ENCODE data around the gene AURKAIP1. TPM values are rescaled to one million over a fixed set of nuclear protein-coding genes. Genes with fewer than 3 reads are reported as not detected.
"Not testable (repeated sequence)": the region's sequence is repeated elsewhere in the genome, so short reads cannot be mapped to it uniquely, and the experiment has no call there.

The AURKAIP1 gene
- total RNA-seq, 2 donors from 2014 or later, result 106 to 216 TPM

DNA sequence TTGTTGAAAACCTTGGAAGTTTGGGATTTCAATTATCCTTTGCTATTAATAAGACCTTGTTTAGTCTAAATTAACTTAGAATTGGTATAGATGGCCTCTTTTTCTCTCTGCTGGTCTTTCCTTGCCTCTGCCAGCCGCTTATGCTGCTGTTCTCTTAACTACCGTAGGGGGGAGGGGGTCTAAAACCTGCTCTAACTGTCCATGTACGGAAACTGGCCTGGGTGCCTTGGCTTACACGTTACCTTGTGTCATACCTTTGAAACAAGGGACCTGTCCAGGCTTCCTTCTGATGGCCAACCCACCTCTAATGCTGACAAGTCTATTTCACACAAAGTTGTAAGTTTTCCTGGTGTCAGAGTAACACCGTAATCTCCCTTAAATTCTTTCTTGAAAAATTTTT is 42.4 kb upstream of the AURKAIP1 start:
- not testable (repeated sequence) for H3K4me1 Mint-ChIP-seq (ENCODE audit: low read depth in 2 of 2); ATAC-seq; DNase-seq (ENCODE audit: low spot score); H3K9me3 Mint-ChIP-seq; H3K4me3 Mint-ChIP-seq; H3K27me3 Mint-ChIP-seq; H3K27ac Mint-ChIP-seq; H3K36me3 Mint-ChIP-seq

GRCh38 chr1:1415751-1416150 is 40.7 kb upstream of the AURKAIP1 start:
- DNase-seq (ENCODE audit: low spot score) (no peak), ATAC-seq (no peak)
- H3K9me3 Mint-ChIP-seq, result no peaks in the 10 kb centered on the region
- H3K4me1 Mint-ChIP-seq (ENCODE audit: low read depth in 2 of 2), result peaks cover 5% of the 10 kb centered on the region in 2 donors
- H3K4me3 Mint-ChIP-seq, result no peak overlapping the region
- H3K36me3 Mint-ChIP-seq, result peaks cover 4% of the 10 kb centered on the region
- H3K27ac Mint-ChIP-seq, result no peak overlapping the region
- H3K27me3 Mint-ChIP-seq, result peaks cover 3 to 7% of the 10 kb centered on the region in 2 donors

DNA sequence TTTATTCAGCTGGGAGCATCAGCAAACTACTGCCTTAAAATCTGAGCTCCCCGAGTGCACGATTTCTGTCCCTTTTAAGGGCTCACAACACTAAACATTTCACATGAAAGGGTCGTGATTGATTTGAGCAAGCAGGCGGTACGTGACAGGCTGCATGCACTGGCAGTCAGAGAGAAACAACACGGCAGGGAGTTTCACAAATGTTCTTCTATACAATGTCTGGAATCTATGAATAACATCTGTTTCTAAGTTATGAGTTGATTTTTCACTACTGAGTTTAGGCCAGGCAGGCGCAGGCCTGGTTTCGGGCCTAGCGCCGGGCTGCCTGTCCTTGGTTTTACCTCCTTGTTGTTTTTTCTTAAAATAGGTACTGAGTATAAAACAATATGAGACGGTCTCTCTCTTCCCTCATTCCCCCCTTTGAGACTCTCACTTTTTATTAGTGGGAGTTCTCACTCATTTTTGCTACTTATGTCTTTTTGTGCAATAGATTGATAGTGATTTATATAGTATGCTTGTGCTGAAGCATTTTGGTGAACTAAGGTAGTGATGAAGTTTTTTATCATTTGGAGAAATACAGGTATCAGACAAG is 37.4 kb upstream of the AURKAIP1 start:
- not testable (repeated sequence) for H3K27me3 Mint-ChIP-seq; H3K27ac Mint-ChIP-seq; ATAC-seq; H3K9me3 Mint-ChIP-seq; H3K4me3 Mint-ChIP-seq; H3K36me3 Mint-ChIP-seq; H3K4me1 Mint-ChIP-seq (ENCODE audit: low read depth in 2 of 2); DNase-seq (ENCODE audit: low spot score)

DNA sequence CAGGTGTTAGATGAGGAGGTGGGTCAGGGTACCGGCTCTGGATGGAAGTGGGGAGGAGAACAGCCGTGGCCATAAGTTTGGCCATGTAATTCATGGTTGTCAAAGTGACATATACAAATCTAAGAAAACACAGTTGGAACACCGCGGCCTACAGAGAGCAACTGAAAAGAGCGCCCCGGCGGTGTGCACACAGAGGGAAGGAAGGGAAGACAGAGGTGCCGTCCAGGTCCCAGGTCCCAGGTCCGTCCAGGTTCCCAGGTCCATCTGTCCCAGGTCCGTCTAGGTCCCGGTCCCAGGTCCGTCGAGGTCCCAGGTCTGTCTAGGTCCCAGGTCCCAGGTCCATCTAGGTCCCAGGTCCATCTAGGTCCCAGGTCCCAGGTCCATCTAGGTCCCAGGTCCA is 36.6 kb upstream of the AURKAIP1 start:
- H3K9me3 Mint-ChIP-seq, result no peaks in the 10 kb centered on the region
- H3K27ac Mint-ChIP-seq, result peak overlapping the region in 1 of 2 donors; percentile 53
- ATAC-seq (no peak), DNase-seq (ENCODE audit: low spot score) (no peak)
- H3K4me1 Mint-ChIP-seq (ENCODE audit: low read depth in 2 of 2), result peaks cover 0 to 5% of the 10 kb centered on the region in 2 donors
- H3K27me3 Mint-ChIP-seq, result no peaks in the 10 kb centered on the region
- no peak overlapping the region for H3K4me3 Mint-ChIP-seq
- H3K36me3 Mint-ChIP-seq, result peaks cover 4% of the 10 kb centered on the region

GRCh38 chr1:1410238-1410637 is 35.2 kb upstream of the AURKAIP1 start:
- ATAC-seq; DNase-seq (ENCODE audit: low spot score); H3K36me3 Mint-ChIP-seq; H3K4me3 Mint-ChIP-seq; H3K9me3 Mint-ChIP-seq; H3K27ac Mint-ChIP-seq; H3K27me3 Mint-ChIP-seq: not testable (repeated sequence)
- H3K4me1 Mint-ChIP-seq (ENCODE audit: low read depth in 2 of 2), result peaks cover 12 to 15% of the 10 kb centered on the region in 2 donors

GRCh38 chr1:1407636-1408318 is 32.8 kb upstream of the AURKAIP1 start:
- no peaks in the 10 kb centered on the region for H3K9me3 Mint-ChIP-seq
- H3K27ac Mint-ChIP-seq, result peak overlapping the region; percentile 81 to 85
- peaks cover 9% of the 10 kb centered on the region for H3K36me3 Mint-ChIP-seq
- peaks cover 18 to 24% of the 10 kb centered on the region in 2 donors for H3K4me1 Mint-ChIP-seq (ENCODE audit: low read depth in 2 of 2)
- no peaks in the 10 kb centered on the region for H3K27me3 Mint-ChIP-seq
- ATAC-seq (peak; percentile 30 to 32), DNase-seq (ENCODE audit: low spot score) (no peak)
- H3K4me3 Mint-ChIP-seq, result peak overlapping the region; percentile 90

DNA sequence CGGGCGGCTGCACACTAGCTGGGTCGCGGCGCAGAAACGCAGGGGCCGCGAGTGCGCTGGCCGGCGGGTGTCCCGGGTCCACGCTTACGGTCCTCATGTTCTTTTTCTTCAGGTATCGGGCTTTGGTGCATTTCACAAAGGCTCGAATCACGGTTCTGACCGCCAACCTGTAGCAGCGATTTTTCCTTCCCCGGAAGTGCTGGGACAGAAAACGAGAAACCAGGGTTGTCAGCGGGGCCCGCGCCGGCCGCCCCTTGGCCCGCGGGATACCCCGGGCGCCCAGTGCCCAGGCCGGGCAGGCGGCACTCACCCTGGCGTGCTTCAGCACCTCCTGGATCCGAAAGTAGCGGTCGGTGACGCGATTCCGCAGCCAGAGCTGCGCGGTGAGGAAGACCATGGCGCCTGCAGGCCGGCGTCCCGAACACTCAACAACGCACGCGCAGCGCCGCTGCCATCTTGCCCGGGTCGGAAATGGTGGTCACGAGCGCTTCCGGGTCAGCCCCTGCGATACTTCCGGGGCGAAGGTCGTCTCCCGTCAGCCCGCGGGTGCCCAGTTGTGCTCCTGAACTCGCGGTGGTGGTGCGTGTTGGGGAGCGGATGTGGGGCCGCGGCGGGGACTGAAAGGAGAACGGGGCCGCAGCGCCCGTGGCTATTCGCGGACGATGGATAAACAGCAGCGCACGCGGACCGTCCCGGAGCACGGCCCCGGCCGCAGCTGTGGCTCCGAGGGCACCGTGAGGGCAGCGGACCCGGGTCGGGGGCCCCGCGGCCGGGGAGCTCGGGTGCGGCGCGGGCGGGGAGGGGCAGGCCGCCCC is 32.0 kb upstream of the AURKAIP1 start, which contains the start of gene MRPL20:
Gene MRPL20 (minus strand): TSS at position 473 of the 815 bp plus-strand sequence. CDS start 76 bp downstream, at position 397.
- ATAC-seq, result peak; percentile 99
- Mint-ChIP-seq H3K4me1 (ENCODE audit: low read depth in 2 of 2) (peaks cover 21 to 22% of the 10 kb centered on the region in 2 donors), H3K4me3 (peak within 1 kb of the TSS; percentile 90), H3K9me3 (no peaks in the 10 kb centered on the region), H3K27ac (peak within 1 kb of the TSS; percentile 81 to 85), H3K27me3 (no peaks in the 10 kb centered on the region), H3K36me3 (peaks cover 6% of the 10 kb centered on the region)
- DNase-seq (ENCODE audit: low spot score), result peak; percentile 98

GRCh38 chr1:1406101-1406820 is 31.3 kb upstream of the AURKAIP1 start:
- Mint-ChIP-seq H3K4me3 (peak overlapping the region; percentile 90), H3K9me3 (no peaks in the 10 kb centered on the region), H3K4me1 (ENCODE audit: low read depth in 2 of 2) (peaks cover 22 to 23% of the 10 kb centered on the region in 2 donors), H3K36me3 (peaks cover 6% of the 10 kb centered on the region), H3K27ac (peak overlapping the region; percentile 81 to 85), H3K27me3 (no peaks in the 10 kb centered on the region)
- DNase-seq (ENCODE audit: low spot score), result no peak
- ATAC-seq, result no peak

GRCh38 chr1:1403653-1404052 is 28.6 kb upstream of the AURKAIP1 start:
- Mint-ChIP-seq H3K9me3 (no peaks in the 10 kb centered on the region), H3K27ac (peak overlapping the region; percentile 12 to 20), H3K4me1 (ENCODE audit: low read depth in 2 of 2) (peaks cover 32 to 34% of the 10 kb centered on the region in 2 donors), H3K36me3 (peaks cover 6% of the 10 kb centered on the region), H3K4me3 (no peak overlapping the region), H3K27me3 (no peaks in the 10 kb centered on the region)
- DNase-seq (ENCODE audit: low spot score), result no peak
- no peak for ATAC-seq

DNA sequence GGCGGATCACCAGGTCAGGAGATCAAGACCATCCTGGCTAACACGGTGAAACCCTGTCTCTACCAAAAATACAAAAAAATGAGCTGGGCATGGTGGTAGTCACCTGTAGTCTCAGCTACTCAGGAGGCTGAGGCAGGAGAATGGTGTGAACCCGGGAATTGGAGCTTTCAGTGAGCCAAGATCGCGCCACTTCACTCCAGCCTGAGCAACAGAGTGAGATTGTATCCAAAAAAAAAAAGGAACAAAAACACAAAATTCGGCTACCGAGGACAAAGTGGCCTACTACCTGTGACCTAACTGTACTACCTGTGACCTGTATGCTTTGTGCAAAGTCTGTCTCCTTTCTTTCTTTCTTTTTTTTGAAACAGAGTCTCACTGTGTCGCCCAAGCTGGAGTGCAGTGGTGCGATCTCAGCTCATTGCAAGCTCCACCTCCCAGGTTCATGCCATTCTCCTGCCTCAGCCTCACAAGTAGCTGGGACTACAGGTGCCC is 27.9 kb upstream of the AURKAIP1 start:
- H3K4me1 Mint-ChIP-seq (ENCODE audit: low read depth in 2 of 2), result peaks cover 36 to 38% of the 10 kb centered on the region in 2 donors
- peak overlapping the region; percentile 12 to 20 for H3K27ac Mint-ChIP-seq
- H3K4me3 Mint-ChIP-seq; H3K27me3 Mint-ChIP-seq; H3K9me3 Mint-ChIP-seq; ATAC-seq; DNase-seq (ENCODE audit: low spot score): not testable (repeated sequence)
- peaks cover 11% of the 10 kb centered on the region for H3K36me3 Mint-ChIP-seq

DNA sequence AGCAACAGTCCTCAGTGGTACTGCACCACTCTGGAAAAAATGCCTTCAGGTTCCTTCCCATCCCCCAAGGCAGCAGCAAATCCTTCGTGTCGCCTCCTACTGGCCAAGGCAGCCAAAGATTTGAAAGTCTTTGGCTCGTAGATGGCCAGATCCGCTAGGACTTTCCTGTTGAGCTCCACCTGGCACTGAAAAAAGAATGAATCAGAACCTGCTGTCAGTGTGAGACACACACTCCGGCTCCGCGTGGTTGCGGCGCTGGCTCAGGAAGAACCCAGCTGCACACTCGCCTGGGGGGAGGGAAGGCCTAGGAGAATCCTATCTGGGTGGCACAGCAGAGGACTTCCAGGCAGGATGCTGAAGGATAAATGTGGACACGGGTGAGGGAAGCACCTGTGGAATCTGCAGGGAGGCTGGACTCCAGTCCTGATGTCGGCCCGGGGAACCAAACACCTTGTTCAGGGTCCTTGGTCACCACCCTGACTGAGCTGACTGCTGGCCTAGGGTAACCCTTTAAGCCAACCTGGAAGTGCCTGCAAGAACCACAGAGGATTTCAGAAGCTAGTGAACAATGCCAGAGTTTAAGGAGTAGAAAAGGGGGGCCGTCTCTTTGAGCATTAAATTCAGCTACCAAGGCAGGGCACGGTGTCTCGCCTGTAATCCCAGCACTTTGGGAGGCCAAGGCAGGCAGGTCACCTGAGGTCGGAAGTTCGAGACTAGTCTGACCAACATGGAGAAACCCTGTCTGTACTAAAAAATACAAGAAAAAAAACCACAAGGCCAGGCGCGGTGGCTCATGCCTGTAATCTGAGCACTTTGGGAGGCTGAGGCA is 27.3 kb upstream of the AURKAIP1 start:
- ATAC-seq, result no peak
- peaks cover 38 to 41% of the 10 kb centered on the region in 2 donors for H3K4me1 Mint-ChIP-seq (ENCODE audit: low read depth in 2 of 2)
- H3K27ac Mint-ChIP-seq, result peak overlapping the region; percentile 31 to 35
- no peak for DNase-seq (ENCODE audit: low spot score)
- no peaks in the 10 kb centered on the region for H3K9me3 Mint-ChIP-seq
- no peak overlapping the region for H3K4me3 Mint-ChIP-seq
- H3K27me3 Mint-ChIP-seq, result no peaks in the 10 kb centered on the region
- peaks cover 11% of the 10 kb centered on the region for H3K36me3 Mint-ChIP-seq

- ATAC-seq (no peak), DNase-seq (ENCODE audit: low spot score) (no peak)
- H3K27ac Mint-ChIP-seq, result peak overlapping the region; percentile 71 to 91
- peaks cover 11% of the 10 kb centered on the region for H3K36me3 Mint-ChIP-seq
- peaks cover 38 to 41% of the 10 kb centered on the region in 2 donors for H3K4me1 Mint-ChIP-seq (ENCODE audit: low read depth in 2 of 2)
- H3K9me3 Mint-ChIP-seq, result no peaks in the 10 kb centered on the region
- H3K4me3 Mint-ChIP-seq, result peak overlapping the region; percentile 88
- no peaks in the 10 kb centered on the region for H3K27me3 Mint-ChIP-seq
Measured at GRCh38 chr1:1401457-1402010, 26.5 kb upstream of the AURKAIP1 start.

Measured in natural killer cell treated with Interleukin-12 subunit alpha and Interleukin-12 subunit beta and Interleukin-15 and Interleukin-18, amount 100 ng/mL, for 72 hours (primary cell).